Glomerular endothelial cell (primary cell): ENCODE data around the gene APCDD1L. TPM values are rescaled to one million over a fixed set of nuclear protein-coding genes. Genes with fewer than 3 reads are reported as not detected.
"Not testable (repeated sequence)": the region's sequence is repeated elsewhere in the genome, so short reads cannot be mapped to it uniquely, and the experiment has no call there.

Source experiments
- DNase-seq: peaks from one replicate; pipeline ENCODE4 v3.0.0-alpha.2; 2011; ENCODE audit warnings: low read depth, low spot score; ENCODE audit errors: extremely low read depth
- total RNA-seq: library from RNA; depleted of rRNA; stranded (reverse); fragments of >200 nt; gene quantifications from 2 replicates; pipeline ENCODE4 v1.2.3, GENCODE V29; 2015

APCDD1L gene
- total RNA-seq, 1 donor from 2014 or later = 4.2 TPM

- no peak for DNase-seq
These were observed 30.6 kb upstream of the APCDD1L start for GRCh38 chr20:58545565-58546415.

GRCh38 chr20:58544891-58545290 lies 29.7 kb upstream of the APCDD1L start:
- DNase-seq = no peak

- DNase-seq = no peak
These were observed 29.1 kb upstream of the APCDD1L start for GRCh38 chr20:58544286-58544685.

- DNase-seq = no peak
These were observed 28.1 kb upstream of the APCDD1L start for GRCh38 chr20:58543274-58543673.

GRCh38 chr20:58542411-58543095 lies 27.4 kb upstream of the APCDD1L start:
- no peak for DNase-seq

GRCh38 chr20:58542034-58542410 lies 26.8 kb upstream of the APCDD1L start:
- DNase-seq = not testable (repeated sequence)

- no peak for DNase-seq
These were observed 23.6 kb upstream of the APCDD1L start for GRCh38 chr20:58538752-58539151.

GRCh38 chr20:58537831-58538230 lies 22.6 kb upstream of the APCDD1L start:
- DNase-seq = no peak

GRCh38 chr20:58536289-58536688 lies 21.1 kb upstream of the APCDD1L start:
- no peak for DNase-seq

GRCh38 chr20:58531657-58532056 lies 16.5 kb upstream of the APCDD1L start:
- DNase-seq = no peak

GRCh38 chr20:58531063-58531462 lies 15.9 kb upstream of the APCDD1L start:
- no peak for DNase-seq

- no peak for DNase-seq
These were observed 13.2 kb upstream of the APCDD1L start for GRCh38 chr20:58528412-58528811.

- no peak for DNase-seq
These were observed 11.2 kb upstream of the APCDD1L start for GRCh38 chr20:58526411-58526810.

- no peak for DNase-seq
These were observed 9.6 kb upstream of the APCDD1L start for GRCh38 chr20:58524814-58525213.

- no peak for DNase-seq
These were observed 8.7 kb upstream of the APCDD1L start for GRCh38 chr20:58523971-58524315.

GRCh38 chr20:58523072-58523970 lies 8.1 kb upstream of the APCDD1L start:
- DNase-seq = no peak

- no peak for DNase-seq
These were observed 7.5 kb upstream of the APCDD1L start for GRCh38 chr20:58522666-58523065.

GRCh38 chr20:58521763-58522162 lies 6.6 kb upstream of the APCDD1L start:
- DNase-seq = no peak

GRCh38 chr20:58519940-58520712 lies 4.9 kb upstream of the APCDD1L start:
- DNase-seq = no peak

- no peak for DNase-seq
These were observed 3.8 kb upstream of the APCDD1L start for GRCh38 chr20:58518896-58519593.
